ENCODE measurements around the gene KCNQ5. TPM values are rescaled to one million over a fixed set of nuclear protein-coding genes. Genes with fewer than 3 reads are reported as not detected.

Gene KCNQ5
- total and polyA plus RNA-seq, 2 donors, result 1.0 to 1.7 TPM

- Histone ChIP-seq H3K4me1 (ENCODE audit: control insufficient read depth in 2 of 2, insufficient read depth in 2 of 2, low read length in 2 of 2) (no peaks in the 10 kb centered on the region), H3K4me3 (ENCODE audit: low read length in 2 of 2) (no peak overlapping the region), H3K9me3 (ENCODE audit: control insufficient read depth in 2 of 2, insufficient read depth in 1 of 2, low read length in 1 of 2) (no peaks in the 10 kb centered on the region), H3K27me3 (ENCODE audit: control insufficient read depth in 2 of 2, insufficient read depth in 1 of 2, low read length in 1 of 2) (no peaks in the 10 kb centered on the region), H3K36me3 (ENCODE audit: control insufficient read depth in 2 of 2, insufficient read depth in 2 of 2, low read length in 1 of 2) (no peaks in the 10 kb centered on the region), H3K27ac (ENCODE audit: low read depth in 1 of 2, low read length in 1 of 2) (no peak overlapping the region)
- WGBS, result 98% methylated on average over 6 of the region's 6 CpGs
- no peak for DNase-seq (ENCODE audit: low read depth in 6 of 9, low spot score in 9 of 9)
Measured at GRCh38 chr6:72811971-72812421, 190.1 kb downstream of the KCNQ5 start.

DNA sequence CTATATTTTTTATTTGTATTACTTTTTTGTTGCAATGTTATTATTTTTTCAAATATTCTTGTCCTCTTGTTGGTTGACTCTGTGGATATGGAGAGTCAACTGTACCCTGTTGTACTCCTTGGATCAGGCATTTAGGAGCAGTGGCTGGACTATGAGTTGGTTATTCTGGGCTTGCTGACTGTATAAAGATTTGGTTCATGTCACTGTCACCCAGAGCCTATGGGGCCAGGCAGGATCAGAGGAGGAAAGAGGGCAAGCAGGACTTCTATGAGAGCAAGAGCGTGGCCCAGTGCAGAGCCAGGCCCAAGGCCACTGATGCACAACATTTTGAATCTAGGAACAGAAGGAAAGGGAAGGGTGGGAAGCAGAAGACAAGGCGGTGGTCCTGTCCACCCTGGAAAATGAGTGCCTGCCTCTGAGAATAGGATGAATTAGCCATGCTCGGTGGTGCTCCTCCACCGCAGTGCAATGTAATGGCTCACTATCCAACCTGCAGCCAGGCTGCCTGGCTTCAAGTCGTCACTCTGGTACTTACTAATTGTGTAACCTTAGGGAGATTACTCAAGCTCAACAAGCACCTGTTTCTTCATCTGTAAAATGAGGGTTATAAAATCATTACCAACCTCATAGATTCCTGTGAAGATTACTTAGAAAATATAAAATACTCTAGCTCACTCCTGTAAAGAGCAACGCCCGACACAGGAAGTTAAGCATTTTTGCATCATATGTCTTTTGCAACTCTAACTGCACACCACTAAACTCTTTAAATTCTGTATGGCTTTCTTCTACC lies 192.1 kb downstream of the KCNQ5 start:
- Histone ChIP-seq H3K9me3 (ENCODE audit: control insufficient read depth in 2 of 2, insufficient read depth in 1 of 2, low read length in 1 of 2) (no peaks in the 10 kb centered on the region), H3K27ac (ENCODE audit: low read depth in 1 of 2, low read length in 1 of 2) (no peak overlapping the region), H3K27me3 (ENCODE audit: control insufficient read depth in 2 of 2, insufficient read depth in 1 of 2, low read length in 1 of 2) (no peaks in the 10 kb centered on the region), H3K4me1 (ENCODE audit: control insufficient read depth in 2 of 2, insufficient read depth in 2 of 2, low read length in 2 of 2) (no peaks in the 10 kb centered on the region), H3K36me3 (ENCODE audit: control insufficient read depth in 2 of 2, insufficient read depth in 2 of 2, low read length in 1 of 2) (no peaks in the 10 kb centered on the region), H3K4me3 (ENCODE audit: low read length in 2 of 2) (no peak overlapping the region)
- 83% methylated on average over 7 of the region's 7 CpGs for WGBS
- no peak for DNase-seq (ENCODE audit: low read depth in 6 of 9, low spot score in 9 of 9)

GRCh38 chr6:72816022-72816421 lies 194.2 kb downstream of the KCNQ5 start:
- Histone ChIP-seq H3K4me3 (ENCODE audit: low read length in 2 of 2) (no peak overlapping the region), H3K9me3 (ENCODE audit: control insufficient read depth in 2 of 2, insufficient read depth in 1 of 2, low read length in 1 of 2) (no peaks in the 10 kb centered on the region), H3K36me3 (ENCODE audit: control insufficient read depth in 2 of 2, insufficient read depth in 2 of 2, low read length in 1 of 2) (no peaks in the 10 kb centered on the region), H3K27ac (ENCODE audit: low read depth in 1 of 2, low read length in 1 of 2) (no peak overlapping the region), H3K27me3 (ENCODE audit: control insufficient read depth in 2 of 2, insufficient read depth in 1 of 2, low read length in 1 of 2) (no peaks in the 10 kb centered on the region), H3K4me1 (ENCODE audit: control insufficient read depth in 2 of 2, insufficient read depth in 2 of 2, low read length in 2 of 2) (peaks cover 0 to 2% of the 10 kb centered on the region in 2 donors)
- DNase-seq (ENCODE audit: low read depth in 6 of 9, low spot score in 9 of 9), result no peak
- 97% methylated on average over 1 of the region's 1 CpG for WGBS

GRCh38 chr6:72817208-72817607 lies 195.3 kb downstream of the KCNQ5 start:
- no peaks in the 10 kb centered on the region for H3K9me3 ChIP-seq (ENCODE audit: control insufficient read depth in 2 of 2, insufficient read depth in 1 of 2, low read length in 1 of 2)
- no peaks in the 10 kb centered on the region for H3K36me3 ChIP-seq (ENCODE audit: control insufficient read depth in 2 of 2, insufficient read depth in 2 of 2, low read length in 1 of 2)

GRCh38 chr6:72819609-72820008 lies 197.7 kb downstream of the KCNQ5 start:
- peak in 1 of 9 donors; percentile 25 for DNase-seq (ENCODE audit: low read depth in 6 of 9, low spot score in 9 of 9)
- Histone ChIP-seq H3K4me1 (ENCODE audit: control insufficient read depth in 2 of 2, insufficient read depth in 2 of 2, low read length in 2 of 2) (peaks cover 0 to 2% of the 10 kb centered on the region in 2 donors), H3K4me3 (ENCODE audit: low read length in 2 of 2) (no peak overlapping the region), H3K27me3 (ENCODE audit: control insufficient read depth in 2 of 2, insufficient read depth in 1 of 2, low read length in 1 of 2) (no peaks in the 10 kb centered on the region), H3K27ac (ENCODE audit: low read depth in 1 of 2, low read length in 1 of 2) (no peak overlapping the region), H3K36me3 (ENCODE audit: control insufficient read depth in 2 of 2, insufficient read depth in 2 of 2, low read length in 1 of 2) (no peaks in the 10 kb centered on the region), H3K9me3 (ENCODE audit: control insufficient read depth in 2 of 2, insufficient read depth in 1 of 2, low read length in 1 of 2) (no peaks in the 10 kb centered on the region)
- 65% methylated on average over 2 of the region's 2 CpGs for WGBS

More at GRCh38 chr6:72817208-72817607, 195.3 kb downstream of the KCNQ5 start:
- Histone ChIP-seq H3K27ac (ENCODE audit: low read depth in 1 of 2, low read length in 1 of 2) (no peak overlapping the region), H3K4me1 (ENCODE audit: control insufficient read depth in 2 of 2, insufficient read depth in 2 of 2, low read length in 2 of 2) (peaks cover 0 to 2% of the 10 kb centered on the region in 2 donors), H3K4me3 (ENCODE audit: low read length in 2 of 2) (no peak overlapping the region), H3K27me3 (ENCODE audit: control insufficient read depth in 2 of 2, insufficient read depth in 1 of 2, low read length in 1 of 2) (no peaks in the 10 kb centered on the region)
- no peak for DNase-seq (ENCODE audit: low read depth in 6 of 9, low spot score in 9 of 9)
- 77% methylated on average over 2 of the region's 2 CpGs for WGBS

GRCh38 chr6:72820153-72820552 lies 198.3 kb downstream of the KCNQ5 start:
- Histone ChIP-seq H3K36me3 (ENCODE audit: control insufficient read depth in 2 of 2, insufficient read depth in 2 of 2, low read length in 1 of 2) (no peaks in the 10 kb centered on the region), H3K27ac (ENCODE audit: low read depth in 1 of 2, low read length in 1 of 2) (no peak overlapping the region), H3K4me1 (ENCODE audit: control insufficient read depth in 2 of 2, insufficient read depth in 2 of 2, low read length in 2 of 2) (peaks cover 0 to 2% of the 10 kb centered on the region in 2 donors), H3K9me3 (ENCODE audit: control insufficient read depth in 2 of 2, insufficient read depth in 1 of 2, low read length in 1 of 2) (no peaks in the 10 kb centered on the region), H3K4me3 (ENCODE audit: low read length in 2 of 2) (no peak overlapping the region), H3K27me3 (ENCODE audit: control insufficient read depth in 2 of 2, insufficient read depth in 1 of 2, low read length in 1 of 2) (no peaks in the 10 kb centered on the region)
- 55% methylated on average over 3 of the region's 3 CpGs for WGBS
- no peak for DNase-seq (ENCODE audit: low read depth in 6 of 9, low spot score in 9 of 9)

- Histone ChIP-seq H3K36me3 (ENCODE audit: control insufficient read depth in 2 of 2, insufficient read depth in 2 of 2, low read length in 1 of 2) (no peaks in the 10 kb centered on the region), H3K9me3 (ENCODE audit: control insufficient read depth in 2 of 2, insufficient read depth in 1 of 2, low read length in 1 of 2) (no peaks in the 10 kb centered on the region), H3K4me1 (ENCODE audit: control insufficient read depth in 2 of 2, insufficient read depth in 2 of 2, low read length in 2 of 2) (peaks cover 0 to 2% of the 10 kb centered on the region in 2 donors), H3K27me3 (ENCODE audit: control insufficient read depth in 2 of 2, insufficient read depth in 1 of 2, low read length in 1 of 2) (no peaks in the 10 kb centered on the region), H3K4me3 (ENCODE audit: low read length in 2 of 2) (no peak overlapping the region), H3K27ac (ENCODE audit: low read depth in 1 of 2, low read length in 1 of 2) (no peak overlapping the region)
- 2% methylated on average over 1 of the region's 1 CpG for WGBS
- DNase-seq (ENCODE audit: low read depth in 6 of 9, low spot score in 9 of 9), result peak in 1 of 9 donors; percentile 20
Measured at GRCh38 chr6:72820906-72821305, 199.0 kb downstream of the KCNQ5 start.

DNA sequence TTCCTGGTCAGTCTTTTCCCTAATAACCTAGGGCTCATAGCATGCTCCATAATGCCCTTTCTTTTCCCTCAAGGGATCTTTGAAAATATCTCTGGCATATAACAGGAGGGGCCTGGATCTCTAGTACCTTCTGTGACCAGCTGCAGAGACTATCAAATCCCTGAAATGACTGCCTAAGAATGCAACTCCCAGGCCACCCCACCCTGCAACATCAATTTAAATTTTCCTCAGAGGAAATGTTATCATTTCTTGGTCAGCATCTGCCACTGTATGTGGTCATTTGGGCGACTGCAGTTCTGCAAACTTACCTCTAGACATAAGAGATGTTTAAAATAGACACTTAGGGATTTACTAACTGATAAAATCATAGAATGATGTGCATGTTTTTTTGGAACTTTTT lies 200.2 kb downstream of the KCNQ5 start:
- no peak overlapping the region for H3K27ac ChIP-seq (ENCODE audit: low read depth in 1 of 2, low read length in 1 of 2)
- 93% methylated on average over 1 of the region's 1 CpG for WGBS
- no peaks in the 10 kb centered on the region for H3K36me3 ChIP-seq (ENCODE audit: control insufficient read depth in 2 of 2, insufficient read depth in 2 of 2, low read length in 1 of 2)
- no peak for DNase-seq (ENCODE audit: low read depth in 6 of 9, low spot score in 9 of 9)
- no peaks in the 10 kb centered on the region for H3K27me3 ChIP-seq (ENCODE audit: control insufficient read depth in 2 of 2, insufficient read depth in 1 of 2, low read length in 1 of 2)
- H3K4me3 ChIP-seq (ENCODE audit: low read length in 2 of 2), result no peak overlapping the region
- peaks cover 0 to 2% of the 10 kb centered on the region in 2 donors for H3K4me1 ChIP-seq (ENCODE audit: control insufficient read depth in 2 of 2, insufficient read depth in 2 of 2, low read length in 2 of 2)
- H3K9me3 ChIP-seq (ENCODE audit: control insufficient read depth in 2 of 2, insufficient read depth in 1 of 2, low read length in 1 of 2), result no peaks in the 10 kb centered on the region

DNA sequence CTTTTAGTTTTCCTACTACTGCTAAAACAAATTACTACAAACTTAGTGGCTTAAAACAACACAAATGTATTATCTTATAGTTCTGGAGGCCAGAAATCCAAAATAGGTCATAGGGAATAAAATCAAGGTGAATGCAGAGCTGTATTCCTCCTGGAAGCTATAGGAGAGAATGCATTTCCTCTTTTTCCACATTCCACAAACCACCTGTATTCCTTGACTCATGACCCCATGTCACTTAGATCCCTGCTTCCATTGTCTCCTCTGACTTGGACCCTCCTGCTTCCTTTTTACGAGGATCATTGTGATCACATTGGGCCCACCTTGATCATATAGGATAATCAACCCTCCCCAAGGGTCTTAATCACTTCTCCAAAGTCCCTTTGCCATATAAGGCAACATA lies 200.8 kb downstream of the KCNQ5 start:
- Histone ChIP-seq H3K27me3 (ENCODE audit: control insufficient read depth in 2 of 2, insufficient read depth in 1 of 2, low read length in 1 of 2) (no peaks in the 10 kb centered on the region), H3K36me3 (ENCODE audit: control insufficient read depth in 2 of 2, insufficient read depth in 2 of 2, low read length in 1 of 2) (no peaks in the 10 kb centered on the region), H3K9me3 (ENCODE audit: control insufficient read depth in 2 of 2, insufficient read depth in 1 of 2, low read length in 1 of 2) (no peaks in the 10 kb centered on the region), H3K4me1 (ENCODE audit: control insufficient read depth in 2 of 2, insufficient read depth in 2 of 2, low read length in 2 of 2) (peaks cover 0 to 2% of the 10 kb centered on the region in 2 donors), H3K4me3 (ENCODE audit: low read length in 2 of 2) (no peak overlapping the region), H3K27ac (ENCODE audit: low read depth in 1 of 2, low read length in 1 of 2) (no peak overlapping the region)
- WGBS, result 98% methylated on average over 1 of the region's 1 CpG
- DNase-seq (ENCODE audit: low read depth in 6 of 9, low spot score in 9 of 9), result no peak

All from thymus (tissue), 11 donors.